Inferior parietal cortex (tissue), 1 donor: ENCODE measurements around the gene NELFB.

ENCODE experiments used
- DNase-seq: peaks from one replicate; pipeline ENCODE4 v3.0.0-alpha.2; 2016; ENCODE audit errors: extremely low spot score

The NELFB gene

DNA sequence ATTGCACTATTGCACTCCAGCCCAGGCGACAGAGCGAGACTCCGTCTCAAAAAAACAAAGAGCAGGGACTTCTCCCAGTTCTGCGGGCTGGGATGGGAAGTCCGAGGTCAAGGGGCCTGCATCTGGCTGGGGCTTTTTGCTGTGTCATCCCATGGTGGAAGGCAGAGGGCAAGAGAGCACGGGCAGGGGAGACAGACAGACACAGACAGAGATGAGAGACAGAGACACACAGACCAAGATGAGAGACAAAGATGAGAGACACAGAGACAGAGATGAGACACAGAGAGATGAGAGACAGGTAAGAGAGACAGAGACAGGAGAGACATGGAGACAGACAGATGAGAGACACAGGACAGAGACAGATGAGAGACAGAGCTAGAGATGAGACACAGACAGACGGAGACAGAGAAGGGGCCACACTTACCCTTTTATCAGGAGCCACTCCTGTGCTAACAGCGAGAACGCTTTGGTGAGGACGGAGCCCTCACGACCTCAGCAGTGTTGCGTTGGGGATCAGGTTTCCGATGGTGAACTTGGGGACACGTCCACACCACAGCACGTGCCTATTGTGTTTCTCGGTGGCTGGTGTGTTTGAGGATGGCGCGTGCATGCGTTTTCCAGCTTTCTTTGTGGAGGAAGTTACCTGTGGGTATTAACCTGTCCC lies 13.5 kb downstream of the NELFB start:
- no peak for DNase-seq

DNA sequence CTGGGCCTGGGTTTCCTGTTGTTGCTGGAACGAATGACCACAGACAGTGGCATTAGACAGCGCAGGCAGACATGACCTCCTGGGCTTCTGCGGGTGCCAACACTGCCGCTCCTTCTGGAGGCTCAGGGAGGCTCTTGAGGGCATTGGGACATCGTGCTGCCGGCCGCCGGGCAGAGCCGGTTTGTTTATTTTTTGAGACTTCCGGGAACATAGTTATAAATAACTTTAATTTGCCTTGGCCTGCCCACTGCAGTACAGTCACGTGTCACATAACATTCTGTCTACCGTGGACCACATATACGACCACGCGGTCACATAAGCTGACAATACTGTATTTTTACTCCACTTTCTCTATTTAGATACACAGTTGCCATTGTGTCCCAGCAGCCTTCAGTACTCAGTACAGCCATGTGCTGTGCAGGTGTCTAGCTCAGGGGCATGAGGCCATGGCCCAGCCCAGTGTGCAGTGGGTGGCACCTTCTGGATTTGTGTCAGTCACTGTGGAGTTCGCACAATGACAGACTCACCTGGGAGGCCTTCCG lies 14.2 kb downstream of the NELFB start:
- DNase-seq: no peak

DNA sequence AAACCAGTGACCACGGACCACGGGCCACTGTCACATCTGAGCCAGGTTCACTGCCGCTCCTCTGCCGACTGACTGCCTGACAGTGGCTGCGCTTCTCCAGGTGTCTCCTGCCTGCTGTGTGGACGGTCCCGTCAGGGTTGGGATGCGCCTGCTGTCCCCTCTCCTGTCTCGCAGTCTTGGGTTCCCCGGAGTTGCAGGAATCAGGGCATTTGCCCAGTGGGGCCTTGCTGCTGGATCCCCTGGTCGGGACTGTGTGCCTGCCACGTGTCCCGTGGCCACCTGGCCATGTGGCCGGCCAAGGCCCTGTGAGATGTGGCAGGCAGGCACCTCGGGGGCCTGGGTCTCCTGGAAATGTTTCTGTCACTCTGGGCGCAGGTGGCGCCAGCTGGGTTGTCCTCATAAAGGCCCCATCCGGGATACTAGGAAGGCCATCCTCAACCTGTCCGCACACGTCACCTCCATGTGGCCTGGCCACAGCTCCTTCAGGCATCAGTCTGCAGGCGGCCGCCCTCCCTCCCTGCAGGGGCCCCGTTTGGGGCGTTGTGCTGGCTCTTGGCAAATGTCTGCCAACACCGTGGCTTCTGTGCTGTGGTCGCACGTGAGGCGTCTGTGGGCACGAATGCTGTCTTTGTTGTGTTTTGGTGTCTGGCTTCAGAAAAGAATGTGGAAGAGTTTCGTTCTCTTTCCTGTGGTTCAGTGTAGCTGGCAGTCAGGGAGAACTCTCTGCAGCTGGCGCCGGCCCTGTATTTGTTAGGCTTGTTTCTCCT lies 16.0 kb downstream of the NELFB start:
- DNase-seq: no peak

DNA sequence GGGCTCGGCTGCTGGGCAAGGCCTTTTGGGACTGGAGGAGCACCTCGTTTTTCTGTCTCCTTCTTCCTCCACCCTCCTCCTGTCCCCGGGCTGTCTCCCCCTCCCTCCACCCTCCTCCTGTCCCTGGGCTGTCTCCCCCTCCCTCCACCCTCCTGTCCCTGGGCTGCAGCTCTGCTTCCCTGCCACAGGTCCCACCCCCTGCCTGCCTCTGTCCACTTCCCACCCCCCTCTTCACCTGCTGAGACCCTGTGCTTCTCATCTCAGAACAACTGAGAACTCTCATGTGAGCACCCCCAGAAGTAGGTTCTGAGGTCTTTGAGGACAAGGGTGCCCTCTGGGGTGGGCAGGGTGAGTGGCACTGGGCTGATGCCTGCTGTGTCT lies 16.6 kb downstream of the NELFB start:
- DNase-seq: no peak

DNA sequence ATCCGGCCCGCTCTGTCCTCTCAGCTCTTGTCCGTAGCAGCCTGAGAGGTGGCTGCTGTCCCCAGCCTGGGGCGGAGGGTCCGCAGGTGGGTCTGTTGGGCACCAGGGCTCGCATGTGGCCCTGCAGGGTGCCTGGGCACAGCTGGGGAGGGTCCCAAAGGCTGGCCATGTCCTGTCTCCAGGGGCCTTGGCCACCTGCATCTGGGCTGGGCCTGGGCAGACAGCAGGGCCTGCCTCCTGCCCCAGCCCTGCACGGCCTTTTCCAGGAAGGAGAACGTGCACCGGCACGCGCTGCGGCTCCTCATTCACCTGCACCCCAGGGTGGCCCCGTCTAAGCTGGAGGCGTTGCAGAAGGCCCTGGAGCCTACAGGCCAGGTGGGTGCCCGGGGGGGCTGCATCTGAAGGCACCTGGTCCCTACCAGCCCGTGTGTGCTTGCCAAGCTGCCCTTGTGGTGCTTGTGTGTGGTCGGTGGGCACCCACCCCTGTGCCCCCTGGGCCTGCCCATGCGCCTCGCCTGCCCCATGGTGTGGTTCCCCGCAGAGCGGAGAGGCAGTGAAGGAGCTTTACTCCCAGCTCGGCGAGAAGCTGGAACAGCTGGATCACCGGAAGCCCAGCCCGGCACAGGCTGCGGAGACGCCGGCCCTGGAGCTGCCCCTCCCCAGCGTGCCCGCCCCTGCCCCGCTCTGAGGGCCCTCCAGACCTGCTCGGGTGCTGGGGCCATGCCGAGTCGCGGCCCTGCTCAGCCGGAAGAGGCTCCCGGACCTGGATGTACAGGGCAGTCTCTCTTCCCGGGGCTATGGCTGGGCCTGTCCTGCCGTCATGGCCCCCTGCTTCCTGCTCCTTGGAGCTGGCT lies 17.3 kb downstream of the NELFB start:
- no peak for DNase-seq

DNA sequence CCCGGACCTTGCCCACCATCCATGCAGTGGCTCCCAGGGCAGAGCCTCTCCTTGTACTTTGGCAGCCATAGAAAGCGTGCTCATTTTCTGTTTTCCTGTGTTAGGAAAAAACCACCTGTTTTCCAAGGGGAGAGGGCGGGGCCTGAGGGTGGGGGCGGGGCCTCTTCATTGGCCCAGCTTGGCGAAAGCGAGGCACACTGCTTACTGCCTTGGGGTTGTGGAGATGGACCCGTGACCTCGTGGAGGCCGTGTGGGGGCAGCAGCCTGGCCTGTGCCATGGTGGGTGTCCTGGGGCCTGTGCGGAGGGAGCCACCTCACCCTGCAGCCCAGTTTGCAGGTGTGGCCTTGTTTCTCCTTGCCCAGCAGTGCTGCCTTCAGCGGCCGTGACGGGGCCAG lies 18.0 kb downstream of the NELFB start:
- DNase-seq: no peak

DNA sequence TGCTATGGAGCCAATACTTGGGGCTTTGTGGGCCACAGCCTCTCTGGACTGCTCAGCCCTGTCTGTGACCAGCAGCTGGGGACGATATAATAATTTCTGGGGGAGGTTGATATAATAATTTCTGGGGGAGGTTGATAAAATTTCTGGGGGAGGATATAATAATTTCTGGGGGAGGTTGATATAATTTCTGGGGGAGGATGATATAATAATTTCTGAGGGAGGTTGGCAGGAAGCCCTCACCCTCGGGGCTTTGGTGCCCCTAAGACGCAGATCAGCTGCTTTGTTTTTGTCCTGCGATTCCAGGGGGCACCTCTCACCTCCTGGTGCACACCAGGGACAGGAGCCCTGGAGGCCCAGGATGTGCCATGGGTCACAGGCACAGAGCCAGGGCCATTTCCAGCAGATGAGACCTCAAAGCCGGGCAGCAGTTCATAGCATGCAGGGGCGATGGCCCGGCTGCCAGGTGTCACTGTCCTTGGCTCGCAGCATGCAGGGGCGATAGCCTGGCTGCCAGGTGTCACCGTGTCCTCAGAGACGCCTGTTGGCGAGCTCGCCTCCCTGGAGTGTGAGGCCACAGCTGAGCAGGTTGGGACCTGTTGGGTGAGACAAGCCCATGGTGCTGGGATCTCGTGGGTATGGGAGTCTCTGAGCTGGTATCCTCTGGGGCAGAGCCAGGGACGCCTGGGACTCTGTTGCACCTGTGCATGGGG lies 18.6 kb downstream of the NELFB start:
- DNase-seq: no peak

DNA sequence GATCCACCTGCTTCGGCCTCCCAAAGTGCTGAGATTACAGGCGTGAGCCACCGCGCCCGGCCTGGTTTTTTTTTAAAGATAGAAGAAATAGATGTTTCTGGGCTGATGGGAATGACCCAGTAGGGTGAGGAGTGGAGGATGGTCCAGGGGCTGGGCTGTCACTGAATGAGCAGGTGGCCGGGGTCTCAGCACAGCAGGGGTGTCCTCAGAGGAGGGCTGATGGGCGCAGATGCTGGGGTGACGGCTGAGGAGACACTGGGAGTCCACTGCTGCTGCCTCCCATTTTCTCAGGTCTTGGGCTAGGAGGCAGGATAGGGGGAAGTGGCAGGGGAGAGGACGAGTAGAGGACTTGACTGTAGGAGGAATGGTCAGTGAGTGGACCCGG lies 20.1 kb downstream of the NELFB start:
- DNase-seq: no peak

DNA sequence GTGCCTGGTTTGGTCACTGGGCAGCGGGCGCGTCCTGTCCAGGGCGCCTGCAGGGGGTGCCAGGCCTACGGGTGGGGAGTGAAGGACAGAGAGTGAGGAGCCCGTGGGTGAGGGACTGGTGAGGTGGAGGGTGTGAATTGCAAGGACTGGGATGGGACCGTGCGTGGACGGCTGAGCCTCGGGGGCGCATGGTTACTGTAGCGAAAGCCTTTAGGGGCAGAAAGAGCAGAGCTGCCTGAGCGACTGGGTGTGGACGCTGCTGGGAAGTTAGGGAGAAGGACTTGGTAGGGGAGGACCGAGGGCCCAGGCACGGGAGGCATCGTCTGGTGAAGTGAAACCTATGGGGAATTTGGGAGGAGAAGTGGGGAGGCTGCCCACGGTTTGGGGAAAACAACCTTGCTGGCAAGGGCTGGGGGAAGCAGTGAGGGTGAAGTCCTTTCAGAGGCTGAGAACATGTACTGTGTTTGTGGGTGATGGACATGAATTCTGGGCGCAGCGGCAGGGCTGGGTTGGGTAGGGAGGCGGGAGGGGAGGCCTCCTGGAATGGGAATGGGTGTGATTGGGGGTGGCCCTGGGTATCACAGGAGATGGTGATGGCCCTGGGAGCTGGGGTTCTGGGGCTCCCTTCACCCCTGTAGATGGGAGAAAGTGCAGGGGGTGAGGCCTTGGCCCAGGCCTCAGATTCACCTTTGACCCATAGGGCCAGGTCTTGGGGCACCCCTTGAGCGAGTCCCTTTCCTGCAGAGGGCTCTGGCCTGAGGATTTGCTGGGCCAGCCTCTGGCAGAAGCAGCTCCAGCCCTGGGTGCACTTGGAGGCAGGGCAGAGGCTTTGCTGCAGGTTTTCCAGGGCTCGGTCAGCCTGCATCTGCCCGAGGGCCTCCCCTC lies 20.7 kb downstream of the NELFB start:
- DNase-seq: no peak

DNA sequence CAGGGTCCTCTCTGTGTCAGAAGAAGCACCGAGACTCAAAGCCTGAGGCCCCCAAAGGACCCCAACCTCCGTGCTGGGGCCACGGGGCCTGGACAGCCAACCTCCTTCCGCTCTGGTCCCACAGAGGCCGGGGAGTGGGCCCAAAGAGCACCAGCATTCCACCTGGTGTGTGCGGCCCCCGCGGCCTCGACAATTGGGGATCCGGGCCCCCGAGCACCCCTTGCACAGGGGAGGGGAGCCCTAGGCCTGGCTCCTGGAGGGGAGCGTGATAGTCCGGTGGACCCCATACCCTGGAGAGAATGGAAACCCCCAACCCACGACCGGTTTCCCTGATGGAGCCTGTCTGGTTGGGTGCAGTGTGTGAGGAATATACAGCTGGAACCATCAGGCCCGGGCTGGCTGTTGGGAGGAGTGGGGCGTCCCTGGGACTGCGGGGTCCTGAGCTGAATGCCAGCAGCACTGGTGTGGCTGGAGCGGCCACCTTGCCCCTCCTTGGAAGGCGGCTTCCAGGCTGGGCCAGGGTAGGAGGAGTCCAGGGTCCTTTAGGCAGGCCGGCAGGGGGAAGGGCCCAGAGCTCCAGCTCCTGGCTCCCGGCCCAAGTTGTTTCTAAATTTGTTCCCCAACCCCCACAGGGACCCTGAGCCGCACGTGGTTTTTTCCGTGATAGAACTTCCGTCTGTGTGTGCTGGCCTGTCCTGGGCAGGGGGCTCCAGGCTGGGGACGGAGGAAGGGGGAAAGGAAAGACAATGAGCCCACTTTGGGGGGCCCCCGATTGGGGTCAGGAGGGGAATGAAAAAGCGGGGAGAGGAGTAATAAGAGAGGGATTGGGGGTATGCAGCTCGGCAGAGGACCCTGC lies 21.6 kb downstream of the NELFB start:
- DNase-seq: no peak

DNA sequence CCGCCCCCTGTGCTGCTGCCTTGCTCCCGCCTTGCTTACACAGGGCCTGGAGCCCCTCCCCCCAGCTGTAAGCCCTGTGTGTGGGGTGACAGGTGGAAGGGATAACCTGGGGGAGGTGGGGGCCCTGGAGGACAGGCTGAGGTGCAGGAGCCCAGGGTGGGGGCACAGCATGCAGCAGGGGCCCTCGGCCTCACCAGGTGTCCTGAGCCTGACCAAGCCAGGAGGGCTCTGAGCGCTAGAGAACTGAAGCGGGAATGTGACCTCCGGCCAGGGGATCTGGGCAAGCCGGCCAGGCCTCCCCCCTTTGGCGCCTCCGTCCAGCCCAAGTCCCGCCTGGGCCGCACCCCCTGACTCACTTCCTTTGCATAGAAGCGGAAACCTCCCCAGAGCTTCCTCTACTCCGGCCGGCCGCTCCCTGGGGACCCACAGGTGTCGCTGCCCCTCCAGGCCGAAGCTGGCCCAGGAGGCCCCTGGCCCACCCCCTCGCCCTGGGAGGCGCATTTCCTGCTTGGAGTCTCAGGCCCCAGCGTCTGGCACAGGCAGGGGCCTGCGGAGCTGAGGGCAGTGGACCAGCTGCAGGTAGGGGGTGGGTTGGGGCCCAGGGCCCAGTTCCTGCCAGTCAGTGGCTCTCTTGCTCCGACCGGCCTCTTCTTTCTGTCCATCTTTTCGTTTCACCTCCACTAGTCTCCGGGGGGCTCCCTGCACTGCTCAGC lies 22.4 kb downstream of the NELFB start, which contains the start of gene TOR4A:
Gene TOR4A, plus strand, starts transcription at position 398 of the 713 bp plus-strand sequence. CDS start 964 bp downstream, outside the sequence.
- DNase-seq: no peak

DNA sequence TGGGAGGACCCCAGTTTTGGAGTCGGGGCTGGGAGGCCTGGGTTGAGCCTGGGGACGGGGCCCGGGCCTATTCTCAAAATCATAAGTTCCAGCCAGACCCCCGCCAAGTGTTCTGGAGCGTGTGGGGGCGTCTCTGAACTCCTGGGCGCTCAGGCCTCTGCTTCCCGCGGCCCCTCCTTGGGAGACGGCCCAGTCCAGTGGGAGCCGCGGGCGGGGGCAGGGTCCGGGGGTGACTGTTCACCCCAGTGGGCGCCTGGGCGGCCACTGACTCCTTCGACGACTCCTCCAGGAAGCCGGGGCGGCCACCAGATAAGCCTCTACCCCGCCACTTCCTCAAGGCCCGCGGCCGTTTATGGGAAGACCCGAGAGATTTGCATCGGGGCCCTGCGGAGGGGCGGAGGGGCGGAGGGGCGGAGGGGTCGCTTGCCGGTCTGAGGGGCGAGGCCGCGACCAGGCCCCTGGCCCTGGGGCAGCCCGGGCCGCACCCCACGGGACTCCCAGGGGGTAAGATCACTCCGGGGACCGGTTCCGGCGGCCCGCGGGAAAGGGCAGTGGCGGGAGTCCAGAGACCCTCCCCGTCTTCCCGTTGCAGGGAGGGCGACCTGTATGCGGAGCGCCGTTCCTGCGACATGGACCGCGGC lies 23.1 kb downstream of the NELFB start:
- no peak for DNase-seq

DNA sequence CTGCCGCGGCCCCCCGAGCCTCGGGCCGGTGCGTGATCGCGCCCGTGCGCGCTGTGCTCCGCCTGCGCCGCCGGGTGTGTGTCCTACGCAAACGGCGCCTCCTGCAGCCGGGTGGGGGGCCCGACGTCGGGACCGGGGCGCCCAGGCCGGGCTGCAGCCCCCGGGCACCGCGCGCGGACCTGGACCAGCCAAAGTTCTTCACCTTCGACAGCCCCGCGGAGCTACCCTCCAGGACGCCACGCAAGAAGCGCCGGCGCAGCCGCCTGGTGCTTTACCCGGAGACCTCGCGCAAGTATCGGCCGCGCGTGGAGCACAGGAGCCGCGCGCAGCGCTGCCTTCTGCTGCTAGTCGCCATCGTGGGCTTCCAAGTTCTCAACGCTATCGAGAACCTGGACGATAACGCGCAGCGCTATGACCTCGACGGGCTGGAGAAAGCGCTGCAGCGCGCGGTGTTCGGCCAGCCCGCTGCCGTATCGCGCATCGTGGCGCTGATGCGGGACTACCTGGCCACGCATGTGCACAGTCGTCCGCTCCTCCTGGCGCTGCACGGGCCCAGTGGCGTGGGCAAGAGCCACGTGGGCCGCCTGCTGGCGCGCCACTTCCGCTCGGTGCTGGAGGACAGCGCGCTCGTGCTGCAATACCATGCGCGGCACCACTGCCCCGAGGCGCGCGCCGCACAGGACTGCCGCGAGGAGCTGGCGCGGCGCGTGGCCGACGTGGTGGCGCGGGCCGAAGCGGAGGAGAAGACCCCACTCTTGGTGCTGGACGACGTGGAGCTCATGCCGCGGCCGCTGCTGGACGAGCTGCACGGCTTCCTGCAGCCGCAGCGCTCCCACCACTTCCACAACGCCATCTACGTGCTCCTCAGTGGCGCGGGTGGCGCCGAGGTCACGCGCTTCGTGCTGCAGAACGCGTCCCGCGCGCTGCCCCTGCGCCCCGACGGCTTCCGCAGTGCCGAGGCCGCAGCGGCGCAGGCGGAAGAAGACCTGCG lies 23.9 kb downstream of the NELFB start:
- DNase-seq: no peak

DNA sequence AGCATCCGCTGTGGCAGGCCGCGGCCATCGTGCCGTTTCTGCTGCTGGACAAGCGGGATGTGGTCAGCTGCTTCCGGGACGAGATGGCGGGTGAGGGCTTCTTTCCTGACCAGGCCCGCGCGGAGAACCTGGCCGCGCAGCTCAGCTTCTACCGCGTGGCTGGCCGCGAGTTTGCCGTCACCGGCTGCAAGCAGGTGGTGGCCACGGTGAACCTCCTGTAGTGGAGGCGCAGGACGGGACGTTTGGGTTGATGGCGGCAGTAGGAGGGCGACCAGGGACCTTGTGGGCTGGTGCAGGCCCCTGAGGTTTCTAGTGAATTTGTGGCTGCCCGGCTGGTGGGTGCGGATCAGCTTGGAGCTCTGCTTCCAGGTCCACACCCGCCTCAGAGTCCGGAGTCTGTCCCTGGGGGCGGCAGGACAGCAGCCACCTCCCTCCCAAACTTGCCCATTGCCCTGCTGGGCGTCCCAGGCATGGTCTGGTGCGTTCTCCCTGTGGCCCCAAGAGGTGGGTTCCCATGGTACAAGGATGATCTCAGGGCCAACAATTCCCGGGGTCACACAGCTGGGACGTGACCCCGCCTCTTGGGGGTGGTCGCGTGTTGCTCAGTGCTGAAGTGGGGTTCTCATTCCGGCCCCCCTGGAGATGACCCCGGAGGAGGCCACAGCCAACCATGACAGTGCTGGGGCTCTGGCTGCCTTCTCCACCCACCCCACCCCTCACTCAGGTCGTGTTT lies 24.8 kb downstream of the NELFB start:
- no peak for DNase-seq

DNA sequence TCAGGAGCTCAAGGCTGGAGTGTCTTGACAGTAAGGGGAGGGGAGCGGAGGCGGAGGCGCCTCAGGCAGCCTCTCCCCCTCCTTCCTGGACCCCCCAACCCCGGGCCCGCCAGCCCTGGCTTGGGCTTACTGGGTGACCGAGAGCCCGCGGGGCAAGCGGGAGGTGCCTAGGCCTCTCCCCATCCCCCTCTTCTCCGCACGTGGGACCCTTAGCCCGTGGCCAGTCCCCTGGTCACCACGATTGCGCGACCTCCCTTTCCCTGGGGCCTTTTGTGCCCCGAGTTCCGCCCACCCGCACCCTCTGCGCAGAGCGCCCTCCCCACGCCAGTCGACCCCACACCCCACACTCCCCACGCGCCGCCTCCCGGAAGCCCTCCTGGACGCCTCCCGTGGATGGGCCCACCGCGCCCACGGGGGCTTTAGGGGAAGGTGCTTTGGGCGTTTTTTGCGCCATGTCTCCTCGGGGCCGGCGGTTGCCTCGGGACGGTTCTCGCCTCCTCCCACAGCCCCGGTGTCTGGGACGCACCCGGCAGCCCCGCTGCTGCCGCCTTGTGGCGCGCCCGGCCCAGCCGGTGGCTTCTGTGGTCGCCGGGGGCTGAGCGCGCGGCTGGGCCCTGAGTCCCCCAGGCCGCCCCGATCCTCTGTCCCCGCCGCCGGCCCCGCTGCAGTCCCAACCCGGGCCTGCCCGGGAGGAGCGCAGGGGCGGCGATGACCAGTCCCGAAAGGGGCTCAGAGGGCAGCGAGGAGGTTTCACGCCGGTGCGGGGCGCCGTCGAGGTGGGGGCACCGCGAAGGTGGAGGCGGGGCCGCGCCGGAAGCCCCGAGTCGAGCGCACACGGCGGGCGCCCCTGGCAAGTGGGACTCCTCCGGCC lies 25.6 kb downstream of the NELFB start:
- DNase-seq: no peak
